Thyroid gland (tissue), 4 donors: ENCODE data around the gene RPS2. TPM values are rescaled to one million over a fixed set of nuclear protein-coding genes. Genes with fewer than 3 reads are reported as not detected.

ENCODE experiments used
- DNase-seq, 2 donors: peaks; one replicate each; pipeline ENCODE4 v3.0.0-alpha.2; 2019
- H3K27ac ChIP-seq, 3 donors: fragments of 200-600 bp; sonication (generic); 1 replicate in 2 of 3; 2 replicates in 1 of 3; pipeline ENCODE4 v1.5.1; 2016 to 2019; ENCODE audit warnings: mild to moderate bottlenecking in 1 of 3, moderate library complexity in 1 of 3
- H3K27me3 ChIP-seq: fragments of 200-600 bp; sonication (generic); one replicate; pipeline ENCODE4 v1.5.1; 2019
- H3K36me3 ChIP-seq, 2 donors: fragments of 200-600 bp; sonication (generic); one replicate each; pipeline ENCODE4 v1.5.1; 2016 to 2019
- H3K4me1 ChIP-seq, 2 donors: fragments of 200-600 bp; sonication (generic); one replicate each; pipeline ENCODE4 v1.5.1; 2017 to 2019
- H3K4me3 ChIP-seq, 3 donors: fragments of 200-600 bp; sonication (generic); replicated peaks in 1 of 3; 1 replicate in 2 of 3; 2 replicates in 1 of 3; pipeline ENCODE4 v1.5.1; 2016; ENCODE audit warnings: mild to moderate bottlenecking in 1 of 3
- H3K9me3 ChIP-seq: fragments of 200-600 bp; sonication (generic); one replicate; pipeline ENCODE4 v1.5.1; 2017
- POLR2A ChIP-seq, 2 donors: fragments of 450-650 bp; IDR thresholded peaks; one replicate each; pipeline ENCODE4 v1.6.1; 2017; ENCODE audit warnings: antibody characterized with exemption in 2 of 2, mild to moderate bottlenecking in 2 of 2, moderate library complexity in 1 of 2
- WGBS, 2 donors: methylation state at CpG; one replicate each; pipeline ENCODE4 v1.1.5; 2017; 5-methylcytosine and 5-hydroxymethylcytosine counted together
- intact Hi-C: fragments of 100-400 bp; cut with DNase I; formaldehyde crosslinking; loops from one replicate; pipeline ENCODE4 v1.15.1; 2023
- total RNA-seq, 4 donors: library from RNA; depleted of rRNA; stranded (reverse); fragments of >200 nt; gene quantifications; one replicate each; pipeline ENCODE4 v1.2.3, GENCODE V29; 2016
- TF ChIP-seq, protein P1 (sequence below), 6 experiments: fragments of 200-600 bp in 3 of 6; fragments of 450-650 bp in 3 of 6; sonication (generic) in 3 of 6; IDR thresholded peaks; one replicate each; pipeline ENCODE4 v1.5.1; 2016 to 2019; ENCODE audit warnings: antibody characterized with exemption in 6 of 6, mild to moderate bottlenecking in 2 of 6, inconsistent platforms in 1 of 6, moderate library complexity in 1 of 6

RPS2 gene
- total RNA-seq, 4 donors from 2014 or later = 976 to 2,244 (median 1,167) TPM

DNA sequence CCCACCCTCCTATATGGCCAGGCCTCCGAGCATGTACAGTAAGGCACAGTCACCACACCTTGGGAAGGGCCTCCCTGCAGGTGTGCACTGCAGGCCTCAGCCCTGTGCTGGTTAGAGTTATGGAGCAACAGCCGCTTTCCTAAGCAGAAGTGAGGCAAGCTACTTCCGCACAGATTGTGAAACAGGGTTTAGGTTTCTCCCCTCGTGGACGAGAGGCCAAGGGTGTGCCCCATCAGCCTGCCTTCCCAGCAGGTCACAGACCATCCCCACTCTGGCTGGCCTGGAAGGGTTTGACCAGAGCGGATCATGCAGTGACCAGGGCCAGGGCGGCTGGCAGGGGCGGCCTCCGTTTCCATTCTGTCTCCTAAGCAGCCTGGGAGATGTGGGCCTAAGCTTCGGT is 26.3 kb downstream of the RPS2 start:
- Histone ChIP-seq H3K27ac (no peak overlapping the region), H3K36me3 (peaks cover 0 to 7% of the 10 kb centered on the region in 2 donors), H3K4me3 (no peak overlapping the region), H3K4me1 (peaks cover 8 to 15% of the 10 kb centered on the region in 2 donors), H3K27me3 (no peaks in the 10 kb centered on the region), H3K9me3 (no peaks in the 10 kb centered on the region)
- WGBS, 2 donors = 95 to 99% methylated on average over 10 of the region's 10 CpGs
- intact Hi-C loops = no loop called here
- no peak for TF ChIP-seq POLR2A (IDR thresholded peaks at IDR 0.05)
- TF ChIP-seq, protein P1, sequence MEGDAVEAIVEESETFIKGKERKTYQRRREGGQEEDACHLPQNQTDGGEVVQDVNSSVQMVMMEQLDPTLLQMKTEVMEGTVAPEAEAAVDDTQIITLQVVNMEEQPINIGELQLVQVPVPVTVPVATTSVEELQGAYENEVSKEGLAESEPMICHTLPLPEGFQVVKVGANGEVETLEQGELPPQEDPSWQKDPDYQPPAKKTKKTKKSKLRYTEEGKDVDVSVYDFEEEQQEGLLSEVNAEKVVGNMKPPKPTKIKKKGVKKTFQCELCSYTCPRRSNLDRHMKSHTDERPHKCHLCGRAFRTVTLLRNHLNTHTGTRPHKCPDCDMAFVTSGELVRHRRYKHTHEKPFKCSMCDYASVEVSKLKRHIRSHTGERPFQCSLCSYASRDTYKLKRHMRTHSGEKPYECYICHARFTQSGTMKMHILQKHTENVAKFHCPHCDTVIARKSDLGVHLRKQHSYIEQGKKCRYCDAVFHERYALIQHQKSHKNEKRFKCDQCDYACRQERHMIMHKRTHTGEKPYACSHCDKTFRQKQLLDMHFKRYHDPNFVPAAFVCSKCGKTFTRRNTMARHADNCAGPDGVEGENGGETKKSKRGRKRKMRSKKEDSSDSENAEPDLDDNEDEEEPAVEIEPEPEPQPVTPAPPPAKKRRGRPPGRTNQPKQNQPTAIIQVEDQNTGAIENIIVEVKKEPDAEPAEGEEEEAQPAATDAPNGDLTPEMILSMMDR (IDR thresholded peaks at IDR 0.05) = no peak
- no peak for DNase-seq

DNA sequence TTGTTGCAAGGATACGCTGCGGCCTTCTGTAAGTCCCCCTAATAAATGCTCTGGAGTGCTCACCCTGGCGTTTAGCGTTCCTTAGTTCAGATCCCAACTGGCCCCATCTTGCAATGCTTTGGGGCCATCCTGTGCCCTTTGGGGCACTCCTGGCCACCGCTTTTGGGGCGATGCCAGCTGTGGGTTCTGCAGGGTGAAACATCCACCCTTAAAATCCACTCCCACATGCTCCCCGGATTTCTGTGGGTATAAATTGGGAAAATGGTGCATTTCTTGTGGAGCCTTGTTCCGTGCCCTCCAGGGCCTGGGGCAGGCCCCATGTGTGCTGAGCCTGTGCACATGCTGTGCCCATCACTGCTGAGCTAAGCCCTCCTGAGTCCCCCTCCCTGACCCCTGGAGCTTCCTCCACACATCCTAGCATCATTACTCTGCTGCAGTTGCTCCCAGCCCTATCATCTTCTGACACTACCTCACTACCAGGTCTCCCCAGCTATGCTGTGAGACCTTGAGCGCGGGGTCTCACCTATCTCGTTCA is 27.6 kb downstream of the RPS2 start:
- no peak overlapping the region for H3K27ac ChIP-seq
- peaks cover 0 to 7% of the 10 kb centered on the region in 2 donors for H3K4me1 ChIP-seq
- 91 to 94% methylated on average over 11 of the region's 11 CpGs for WGBS, 2 donors
- no peaks in the 10 kb centered on the region for H3K27me3 ChIP-seq
- TF ChIP-seq, protein P1 (IDR thresholded peaks at IDR 0.05) = no peak
- no peak for TF ChIP-seq POLR2A (IDR thresholded peaks at IDR 0.05)
- no peaks in the 10 kb centered on the region for H3K9me3 ChIP-seq
- no peak for DNase-seq
- no peak overlapping the region for H3K4me3 ChIP-seq
- peaks cover 0 to 7% of the 10 kb centered on the region in 2 donors for H3K36me3 ChIP-seq
- intact Hi-C loops = no loop called here

DNA sequence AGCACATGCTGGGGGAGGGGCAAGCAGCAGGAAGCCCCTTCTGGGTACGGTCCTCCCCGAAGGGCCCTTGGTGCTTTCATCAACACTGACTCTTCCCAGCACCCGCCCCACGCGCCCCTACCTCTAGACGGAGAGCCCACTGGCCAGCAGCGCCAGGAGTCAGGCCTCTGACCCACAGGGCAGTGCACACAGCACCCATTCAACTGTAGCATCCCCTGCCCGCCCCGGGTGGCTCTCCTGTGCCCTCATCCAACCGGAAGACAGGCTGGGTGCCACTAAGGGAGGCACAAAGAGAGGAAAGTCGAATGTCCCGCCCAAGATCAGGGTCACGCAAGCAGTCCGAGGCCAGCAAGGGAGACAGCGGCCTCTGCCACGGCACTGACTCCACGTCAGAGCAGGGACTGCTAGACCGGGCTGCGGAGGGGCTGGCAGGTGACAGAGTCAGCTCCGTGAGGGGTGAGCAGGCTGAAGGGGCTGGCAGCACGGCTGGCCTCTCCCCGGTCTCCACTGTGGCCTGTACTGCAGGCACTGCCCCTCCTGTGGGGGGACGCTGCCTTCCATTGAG is 31.4 kb downstream of the RPS2 start:
- H3K27ac ChIP-seq = no peak overlapping the region
- H3K4me1 ChIP-seq = peaks cover 0 to 9% of the 10 kb centered on the region in 2 donors
- DNase-seq = no peak
- H3K27me3 ChIP-seq = no peaks in the 10 kb centered on the region
- intact Hi-C loops = no loop called here
- no peak overlapping the region for H3K4me3 ChIP-seq
- no peaks in the 10 kb centered on the region for H3K36me3 ChIP-seq
- TF ChIP-seq, protein P1 (IDR thresholded peaks at IDR 0.05) = no peak
- no peak for TF ChIP-seq POLR2A (IDR thresholded peaks at IDR 0.05)
- 65 to 66% methylated on average over 15 to 18 of the region's 23 CpGs for WGBS, 2 donors
- no peaks in the 10 kb centered on the region for H3K9me3 ChIP-seq

DNA sequence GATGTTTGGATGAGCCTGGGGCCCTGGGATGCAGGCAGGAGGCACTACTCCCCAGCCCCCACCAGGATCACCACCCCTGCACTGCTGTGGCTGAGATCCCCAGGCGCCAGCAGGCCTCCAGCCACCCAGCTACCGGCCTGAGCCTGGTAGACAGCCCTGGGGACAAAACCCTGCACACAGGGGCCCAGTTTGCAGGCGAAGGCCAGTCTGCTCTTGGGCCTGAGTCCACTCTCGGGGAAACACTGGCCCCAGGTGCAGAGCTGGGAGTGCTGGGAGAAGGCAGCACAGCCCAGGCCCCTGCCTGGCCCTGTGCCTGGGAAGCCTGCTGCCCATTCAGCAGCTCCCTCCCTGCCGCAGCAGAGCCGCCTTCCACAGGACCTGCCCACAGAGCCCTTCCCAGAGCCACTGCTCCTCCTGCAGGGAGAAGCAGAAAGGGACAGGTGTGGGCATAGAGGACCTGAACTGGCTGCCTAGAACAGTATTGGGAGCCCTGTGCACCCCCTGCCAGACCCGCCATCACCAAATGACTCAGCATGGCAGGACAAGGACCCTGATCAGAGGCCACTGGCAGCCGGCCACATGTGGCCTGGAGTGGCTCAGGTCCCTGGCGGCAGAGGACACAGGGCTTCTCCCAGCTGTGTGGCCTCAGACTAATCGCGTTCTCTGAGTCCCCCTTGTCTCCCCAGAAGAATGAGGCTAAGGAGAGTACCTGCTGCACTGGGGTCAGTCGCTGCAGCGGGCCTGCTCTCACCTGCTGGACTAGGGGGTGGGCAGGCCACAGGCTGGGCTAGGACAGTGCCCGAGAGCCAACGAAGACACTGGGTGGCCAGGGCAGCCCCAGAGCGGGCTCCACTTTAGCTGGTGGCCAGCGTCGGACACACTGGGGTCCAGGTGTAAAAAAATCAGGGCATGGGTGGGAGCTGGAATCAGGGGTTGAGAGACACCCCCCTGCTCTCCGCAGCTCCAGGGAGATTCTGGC is 32.3 kb downstream of the RPS2 start:
- peak; percentile 37 to 42 for DNase-seq
- no peak overlapping the region for H3K27ac ChIP-seq
- intact Hi-C loops = no loop called here
- H3K36me3 ChIP-seq = no peaks in the 10 kb centered on the region
- no peaks in the 10 kb centered on the region for H3K9me3 ChIP-seq
- 70 to 72% methylated on average over 8 to 11 of the region's 19 CpGs for WGBS, 2 donors
- TF ChIP-seq POLR2A (IDR thresholded peaks at IDR 0.05) = no peak
- TF ChIP-seq, protein P1 (IDR thresholded peaks at IDR 0.05) = peak in 2 of 6 experiments; percentile 21 to 28
- no peak overlapping the region for H3K4me3 ChIP-seq
- no peaks in the 10 kb centered on the region for H3K27me3 ChIP-seq
- H3K4me1 ChIP-seq = peaks cover 0 to 9% of the 10 kb centered on the region in 2 donors
